Colon (tissue), 2 donors: ENCODE measurements around the gene TXNL4B.
"Not testable (repeated sequence)": the region's sequence is repeated elsewhere in the genome, so short reads cannot be mapped to it uniquely, and the experiment has no call there.

ENCODE experiments used
- FAIRE-seq: peaks from 2 replicates; lab custom pipeline; 2012; peaks lifted over from hg19 to GRCh38; lab: Jason Lieb, UNC
- donor health status: control.
- donor health status: control.

The TXNL4B gene

GRCh38 chr16:72072514-72073342 is 20.7 kb downstream of the TXNL4B start:
- peak; percentile 91 for FAIRE-seq

- FAIRE-seq = no peak
Observed at GRCh38 chr16:72068930-72069329, 24.5 kb downstream of the TXNL4B start.

GRCh38 chr16:72066747-72067146 is 26.7 kb downstream of the TXNL4B start:
- FAIRE-seq = peak; percentile 86

GRCh38 chr16:72064361-72064894 is 29.0 kb downstream of the TXNL4B start:
- no peak for FAIRE-seq

- no peak for FAIRE-seq
Observed at GRCh38 chr16:72061564-72061963, 31.9 kb downstream of the TXNL4B start.

- FAIRE-seq = no peak
Observed at GRCh38 chr16:72060405-72060804, 33.0 kb downstream of the TXNL4B start.

- FAIRE-seq = not testable (repeated sequence)
Observed at GRCh38 chr16:72059060-72059459, 34.4 kb downstream of the TXNL4B start.

- FAIRE-seq = peak; percentile 10
Observed at GRCh38 chr16:72057313-72057712, 36.1 kb downstream of the TXNL4B start.

- no peak for FAIRE-seq
Observed at GRCh38 chr16:72055911-72056310, 37.5 kb downstream of the TXNL4B start.

- FAIRE-seq = not testable (repeated sequence)
Observed at GRCh38 chr16:72054254-72054847, 39.1 kb downstream of the TXNL4B start, which contains the start of gene HP. Gene HP (plus strand): TSS chr16:72054505. CDS start chr16:72054653, 148 bp downstream.

GRCh38 chr16:72051818-72052217 is 41.6 kb downstream of the TXNL4B start:
- FAIRE-seq = no peak

- no peak for FAIRE-seq
Observed at GRCh38 chr16:72050769-72051464, 42.5 kb downstream of the TXNL4B start.

- no peak for FAIRE-seq
Observed at GRCh38 chr16:72049110-72049509, 44.3 kb downstream of the TXNL4B start.

- FAIRE-seq = no peak
Observed at GRCh38 chr16:72044825-72045359, 48.5 kb downstream of the TXNL4B start.

- no peak for FAIRE-seq
Observed at GRCh38 chr16:72044296-72044695, 49.1 kb downstream of the TXNL4B start.

GRCh38 chr16:72043539-72043938 is 49.9 kb downstream of the TXNL4B start:
- FAIRE-seq = no peak

- no peak for FAIRE-seq
Observed at GRCh38 chr16:72043058-72043457, 50.4 kb downstream of the TXNL4B start.

GRCh38 chr16:72042157-72042660 is 51.2 kb downstream of the TXNL4B start:
- no peak for FAIRE-seq

GRCh38 chr16:72036098-72036497 is 57.3 kb downstream of the TXNL4B start:
- no peak for FAIRE-seq
